ENCODE measurements around the gene RNF20.

The RNF20 gene

GRCh38 chr9:101561740-101562139 lies 28.1 kb downstream of the RNF20 start:
- Histone ChIP-seq H3K9me3 (ENCODE audit: control insufficient read depth, insufficient read depth, low read depth, low read length) (no peaks in the 10 kb centered on the region), H3K4me3 (ENCODE audit: low read depth, low read length) (no peak overlapping the region), H3K36me3 (ENCODE audit: control insufficient read depth in 2 of 2, insufficient read depth in 1 of 2, low read length in 2 of 2) (peaks cover 14 to 91% of the 10 kb centered on the region in 2 experiments), H3K27ac (ENCODE audit: extremely low read depth, low read depth, low read length) (no peak overlapping the region), H3K4me1 (ENCODE audit: control insufficient read depth, insufficient read depth, low read length) (no peaks in the 10 kb centered on the region)
- TF ChIP-seq ZNF514 (tag by site-specific recombination; IDR thresholded peaks at IDR 0.05) (no peak), ZBTB11 (tag by site-specific recombination; conservative IDR thresholded peaks at IDR 0.05; ENCODE audit: low read depth) (no peak), PBX3 (CRISPR knock-in tag; IDR thresholded peaks at IDR 0.05) (no peak), ZNF248 (tag by site-specific recombination; IDR thresholded peaks at IDR 0.05) (no peak), GFI1B (tag by site-specific recombination; IDR thresholded peaks at IDR 0.05) (no peak), ZSCAN4 (tag by site-specific recombination; IDR thresholded peaks at IDR 0.05) (no peak), ZNF639 (tag by site-specific recombination; IDR thresholded peaks at IDR 0.05) (no peak), YY1 (tag by site-specific recombination; IDR thresholded peaks at IDR 0.05) (no peak), ZNF549 (tag by site-specific recombination; IDR thresholded peaks at IDR 0.05) (no peak), ZNF155 (tag by site-specific recombination; IDR thresholded peaks at IDR 0.05) (no peak), SALL2 (tag by site-specific recombination; IDR thresholded peaks at IDR 0.05; ENCODE audit: borderline replicate concordance) (no peak), ZNF169 (tag by site-specific recombination; IDR thresholded peaks at IDR 0.05) (no peak), ZBTB26 (tag by site-specific recombination; optimal IDR thresholded peaks at IDR 0.05) (no peak), WT1 (tag by site-specific recombination; IDR thresholded peaks at IDR 0.05) (no peak), ZNF624 (tag by site-specific recombination; IDR thresholded peaks at IDR 0.05) (no peak), ZBTB1 (tag by site-specific recombination; IDR thresholded peaks at IDR 0.05) (no peak), ZNF19 (tag by site-specific recombination; IDR thresholded peaks at IDR 0.05; ENCODE audit: low read depth) (no peak)
- ChIA-PET CTCF (interaction anchor here (1.7 kb wide), 1 partner anchor 103 kb away, joined by 7 read pairs; no protein-coding TSS in a partner anchor), POLR2A (no interaction called here)

- CTCF ChIA-PET: interaction anchor here (0.8 to 4.0 kb wide), 3 partner anchors 38 to 104 kb away, joined by 3 to 23 read pairs (median 4); no protein-coding TSS in a partner anchor
- Histone ChIP-seq H3K9me3 (ENCODE audit: control insufficient read depth, insufficient read depth, low read depth, low read length) (no peaks in the 10 kb centered on the region), H3K36me3 (ENCODE audit: control insufficient read depth in 2 of 2, insufficient read depth in 1 of 2, low read length in 2 of 2) (peaks cover 10 to 86% of the 10 kb centered on the region in 2 experiments), H3K4me1 (ENCODE audit: control insufficient read depth, insufficient read depth, low read length) (no peaks in the 10 kb centered on the region), H3K27ac (ENCODE audit: extremely low read depth, low read depth, low read length) (no peak overlapping the region), H3K4me3 (ENCODE audit: low read depth, low read length) (no peak overlapping the region)
- POLR2A ChIA-PET: interaction anchor here (0.7 kb wide), 1 partner anchor 75 kb away, joined by 3 read pairs; no protein-coding TSS in a partner anchor
- TF ChIP-seq KLF10 (tag by site-specific recombination; IDR thresholded peaks at IDR 0.05) (no peak), ZFHX2 (tag by site-specific recombination; conservative IDR thresholded peaks at IDR 0.05) (no peak), ZNF202 (tag by site-specific recombination; IDR thresholded peaks at IDR 0.05; ENCODE audit: borderline replicate concordance) (no peak), ZNF514 (tag by site-specific recombination; IDR thresholded peaks at IDR 0.05) (no peak), ZNF624 (tag by site-specific recombination; IDR thresholded peaks at IDR 0.05) (no peak), ZNF707 (tag by site-specific recombination; IDR thresholded peaks at IDR 0.05) (no peak), SP3 (tag by site-specific recombination; IDR thresholded peaks at IDR 0.05) (no peak), HOXD13 (CRISPR knock-in tag; IDR thresholded peaks at IDR 0.05; ENCODE audit: borderline replicate concordance) (no peak), ZNF121 (tag by site-specific recombination; IDR thresholded peaks at IDR 0.05) (no peak), ZNF221 (tag by site-specific recombination; IDR thresholded peaks at IDR 0.05; ENCODE audit: borderline replicate concordance) (no peak), ZNF223 (tag by site-specific recombination; IDR thresholded peaks at IDR 0.05) (no peak), TRIM28 (IDR thresholded peaks at IDR 0.05; ENCODE audit: borderline replicate concordance, low read length) (no peak)
Observed at GRCh38 chr9:101562966-101563365, 29.3 kb downstream of the RNF20 start.

Data from HEK293 (cell line).